ENCODE results near the gene UBD. TPM values are rescaled to one million over a fixed set of nuclear protein-coding genes. Genes with fewer than 3 reads are reported as not detected.

UBD gene
- total and polyA plus RNA-seq, 10 of the 15 experiments (the other 5 are each of a cell fraction or from before 2014, with no cell fraction given), result 23.4 to 101 (median 35.7) TPM

GRCh38 chr6:29524044-29524443 lies 35.5 kb downstream of the UBD start (continued):
- TF ChIP-seq NKRF (conservative IDR thresholded peaks at IDR 0.05) (no peak), WRNIP1 (IDR thresholded peaks at IDR 0.05; ENCODE audit: borderline replicate concordance, low read depth, low read length) (no peak), REST (IDR thresholded peaks at IDR 0.05; ENCODE audit: low read depth, low read length) (no peak), KDM1A (IDR thresholded peaks at IDR 0.05; ENCODE audit: borderline replicate concordance) (no peak), POLR2AphosphoS5 (IDR thresholded peaks at IDR 0.05; ENCODE audit: low read length) (no peak), SMAD5 (IDR thresholded peaks at IDR 0.05; ENCODE audit: low read depth) (no peak)
- TF ChIP-seq, protein P1, sequence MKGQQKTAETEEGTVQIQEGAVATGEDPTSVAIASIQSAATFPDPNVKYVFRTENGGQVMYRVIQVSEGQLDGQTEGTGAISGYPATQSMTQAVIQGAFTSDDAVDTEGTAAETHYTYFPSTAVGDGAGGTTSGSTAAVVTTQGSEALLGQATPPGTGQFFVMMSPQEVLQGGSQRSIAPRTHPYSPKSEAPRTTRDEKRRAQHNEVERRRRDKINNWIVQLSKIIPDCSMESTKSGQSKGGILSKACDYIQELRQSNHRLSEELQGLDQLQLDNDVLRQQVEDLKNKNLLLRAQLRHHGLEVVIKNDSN (IDR thresholded peaks at IDR 0.05; ENCODE audit: borderline replicate concordance, extremely low read length, insufficient read depth, low read depth, low read length), result no peak

Data from GM12878 (cell line).